GM23338 (cell line): ENCODE results near the gene RAB9B. TPM values are rescaled to one million over a fixed set of nuclear protein-coding genes. Genes with fewer than 3 reads are reported as not detected.

Source experiments
- ATAC-seq: fragments of 200-7000 bp; cut with Tn5 transposase; 3 replicates; pipeline ENCODE4 v1.9.1; 2020
- DNase-seq: peaks from one replicate; pipeline ENCODE4 v3.0.0-alpha.2; 2015; ENCODE audit warnings: low spot score
- H2AFZ ChIP-seq: fragments of 200-600 bp; sonication (generic); 2 replicates; pipeline ENCODE4 v1.8.0; 2016; ENCODE audit warnings: antibody characterized with exemption, mild to moderate bottlenecking, moderate library complexity
- H3F3A ChIP-seq: fragments of 200-600 bp; sonication (generic); replicated peaks from 2 replicates; pipeline ENCODE4 v1.8.0; 2017; ENCODE audit warnings: antibody characterized with exemption, mixed run types, low read depth
- H3K27ac ChIP-seq: fragments of 200-600 bp; sonication (generic); 2 replicates; pipeline ENCODE4 v1.6.1; 2016; ENCODE audit warnings: low read depth
- H3K27me3 ChIP-seq: fragments of 200-600 bp; sonication (generic); 2 replicates; pipeline ENCODE4 v1.8.0; 2016; ENCODE audit warnings: mild to moderate bottlenecking, mixed run types, moderate library complexity; ENCODE audit not compliant: insufficient read depth
- H3K36me3 ChIP-seq: fragments of 200-600 bp; sonication (generic); 2 replicates; pipeline ENCODE4 v1.8.0; 2016; ENCODE audit warnings: mild to moderate bottlenecking; ENCODE audit not compliant: insufficient read depth
- H3K4me1 ChIP-seq: fragments of 200-600 bp; sonication (generic); 2 replicates; pipeline ENCODE4 v1.8.0; 2016; ENCODE audit warnings: mild to moderate bottlenecking, moderate library complexity; ENCODE audit not compliant: insufficient read depth
- H3K4me2 ChIP-seq: fragments of 200-600 bp; sonication (generic); 2 replicates; pipeline ENCODE4 v1.7.1; 2017; ENCODE audit warnings: mixed run types
- H3K4me3 ChIP-seq: fragments of 200-600 bp; sonication (generic); 2 replicates; pipeline ENCODE4 v1.6.1; 2016; ENCODE audit warnings: mixed run types
- H3K79me2 ChIP-seq: fragments of 200-600 bp; sonication (generic); replicated peaks from 2 replicates; pipeline ENCODE4 v1.8.0; 2017; ENCODE audit warnings: mild to moderate bottlenecking; ENCODE audit not compliant: insufficient read depth
- H3K9me2 ChIP-seq: fragments of 200-600 bp; sonication (generic); 2 replicates; pipeline ENCODE4 v1.8.0; 2017; ENCODE audit not compliant: insufficient read depth
- H4K20me1 ChIP-seq: fragments of 200-600 bp; sonication (generic); replicated peaks from 2 replicates; pipeline ENCODE4 v1.8.0; 2017; ENCODE audit warnings: mild to moderate bottlenecking; ENCODE audit not compliant: insufficient read depth
- H3K27ac Mint-ChIP-seq: 2 replicates; pipeline ENCODE4 v1.8.0; 2020; ENCODE audit warnings: inconsistent platforms, mild to moderate bottlenecking, moderate library complexity, mixed read lengths
- H3K27me3 Mint-ChIP-seq: 3 replicates; pipeline ENCODE4 v1.8.0; 2022; ENCODE audit warnings: low read depth, mild to moderate bottlenecking, moderate library complexity, mixed read lengths, inconsistent platforms; ENCODE audit not compliant: insufficient read depth, poor library complexity
- H3K36me3 Mint-ChIP-seq: 3 replicates; pipeline ENCODE4 v1.8.0; 2021; ENCODE audit warnings: low read depth, mild to moderate bottlenecking, inconsistent platforms, moderate library complexity, mixed read lengths
- H3K4me1 Mint-ChIP-seq: 3 replicates; pipeline ENCODE4 v1.8.0; 2020; ENCODE audit warnings: mild to moderate bottlenecking, inconsistent platforms, mixed read lengths
- H3K4me3 Mint-ChIP-seq: 3 replicates; pipeline ENCODE4 v1.8.0; 2021; ENCODE audit warnings: moderate library complexity, mild to moderate bottlenecking, inconsistent platforms, mixed read lengths
- H3K9me3 Mint-ChIP-seq: 3 replicates; pipeline ENCODE4 v1.8.0; 2020; ENCODE audit warnings: moderate library complexity, mild to moderate bottlenecking, inconsistent platforms, mixed read lengths
- CREB1 ChIP-seq: fragments of 250-450 bp; sonication (Bioruptor Pico); IDR thresholded peaks from 2 replicates; pipeline ENCODE4 v1.5.0; 2020; ENCODE audit warnings: low read depth, mild to moderate bottlenecking, moderate library complexity
- EZH2 ChIP-seq: fragments of 200-600 bp; sonication (generic); IDR thresholded peaks from one replicate; pipeline ENCODE4 v1.8.0; 2017; ENCODE audit warnings: antibody characterized with exemption, mild to moderate bottlenecking, low read depth; ENCODE audit not compliant: unreplicated experiment
- EZH2phosphoT487 ChIP-seq: fragments of 200-600 bp; sonication (generic); IDR thresholded peaks from one replicate; pipeline ENCODE4 v1.8.1; 2018; ENCODE audit warnings: antibody characterized with exemption; ENCODE audit not compliant: unreplicated experiment
- JUNB ChIP-seq: IDR thresholded peaks from one replicate; pipeline ENCODE4 v1.6.1; 2016; ENCODE audit warnings: antibody characterized with exemption; ENCODE audit not compliant: unreplicated experiment
- NANOG ChIP-seq: IDR thresholded peaks from 2 replicates; pipeline ENCODE4 v1.6.1; 2016; ENCODE audit warnings: antibody characterized with exemption, borderline replicate concordance
- POLR2AphosphoS5 ChIP-seq: IDR thresholded peaks from 2 replicates; pipeline ENCODE4 v1.6.1; 2016; ENCODE audit warnings: antibody characterized with exemption, low read depth
- STAT1 ChIP-seq: IDR thresholded peaks from one replicate; pipeline ENCODE4 v1.6.1; 2016; ENCODE audit warnings: antibody characterized with exemption; ENCODE audit not compliant: unreplicated experiment
- ZNF114 ChIP-seq: fragments of 250-450 bp; sonication (Bioruptor Pico); IDR thresholded peaks from 2 replicates; pipeline ENCODE4 v1.5.0; 2020; ENCODE audit warnings: mild to moderate bottlenecking, moderate library complexity
- ZNF331 ChIP-seq: fragments of 250-450 bp; sonication (Bioruptor Pico); IDR thresholded peaks from 2 replicates; pipeline ENCODE4 v1.5.0; 2020; ENCODE audit warnings: low read depth, mild to moderate bottlenecking, moderate library complexity
- ZNF462 ChIP-seq: fragments of 250-450 bp; sonication (Bioruptor Pico); IDR thresholded peaks from 2 replicates; pipeline ENCODE4 v1.5.0; 2020; ENCODE audit warnings: mild to moderate bottlenecking, moderate library complexity
- polyA plus RNA-seq: library from polyadenylated mRNA; unstranded; fragments of >200 nt; fragmentation: Nextera tagmentation; extraction: Ambion mirVana; gene quantifications from 2 replicates; pipeline ENCODE4 v1.2.1, GENCODE V29; 2016
- total RNA-seq: library from RNA; depleted of rRNA; stranded (reverse); fragments of >200 nt; shearing (Covaris generic); gene quantifications from 2 replicates; pipeline ENCODE4 v1.2.3, GENCODE V29; 2014
- TF ChIP-seq, protein P1 (sequence below), 2 experiments: fragments of 200-600 bp in 1 of 2; sonication (generic) in 1 of 2; conservative IDR thresholded peaks; 2 replicates each; pipeline versions ENCODE4 v1.5.1 to v1.6.1; 2016 to 2017; ENCODE audit warnings: antibody characterized with exemption in 2 of 2, low read depth in 2 of 2, mild to moderate bottlenecking in 2 of 2, moderate library complexity in 1 of 2
- TF ChIP-seq, protein P2 (sequence below): IDR thresholded peaks from 2 replicates; pipeline ENCODE4 v1.6.1; 2016; ENCODE audit warnings: antibody characterized with exemption
- TF ChIP-seq, protein P3 (sequence below): IDR thresholded peaks from one replicate; pipeline ENCODE4 v1.6.1; 2018; ENCODE audit warnings: antibody characterized with exemption; ENCODE audit not compliant: unreplicated experiment

RAB9B gene
- total and polyA plus RNA-seq, 2 experiments from 2014 or later: 0.24 to 0.28 TPM

DNA sequence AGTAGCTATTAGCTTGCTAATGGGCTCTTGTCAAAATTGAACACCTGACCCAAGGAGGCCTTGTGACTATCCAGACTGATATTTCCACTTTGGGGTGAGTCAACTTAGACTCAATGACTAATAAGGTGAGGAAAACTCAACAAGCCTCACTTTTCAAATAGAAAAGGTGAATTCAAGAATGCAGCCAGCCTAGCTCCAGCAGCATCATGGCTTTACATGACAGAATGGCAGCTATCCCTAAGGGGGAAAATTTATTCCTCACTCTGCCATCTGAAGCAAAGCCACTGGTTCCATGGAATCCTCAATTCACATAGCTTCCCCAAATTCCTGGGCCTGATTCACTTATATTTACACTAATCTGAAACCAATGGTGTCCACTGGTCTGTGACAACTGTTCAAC, 29.1 kb upstream of the RAB9B start:
- H3K4me3 Mint-ChIP-seq: no peak overlapping the region
- TF ChIP-seq ZNF462 (CRISPR knock-in tag) (no peak), EZH2phosphoT487 (no peak), JUNB (no peak), ZNF331 (CRISPR knock-in tag) (no peak), POLR2AphosphoS5 (no peak), EZH2 (no peak), NANOG (no peak), ZNF114 (CRISPR knock-in tag) (no peak), CREB1 (no peak), STAT1 (no peak)
- TF ChIP-seq, protein P1, sequence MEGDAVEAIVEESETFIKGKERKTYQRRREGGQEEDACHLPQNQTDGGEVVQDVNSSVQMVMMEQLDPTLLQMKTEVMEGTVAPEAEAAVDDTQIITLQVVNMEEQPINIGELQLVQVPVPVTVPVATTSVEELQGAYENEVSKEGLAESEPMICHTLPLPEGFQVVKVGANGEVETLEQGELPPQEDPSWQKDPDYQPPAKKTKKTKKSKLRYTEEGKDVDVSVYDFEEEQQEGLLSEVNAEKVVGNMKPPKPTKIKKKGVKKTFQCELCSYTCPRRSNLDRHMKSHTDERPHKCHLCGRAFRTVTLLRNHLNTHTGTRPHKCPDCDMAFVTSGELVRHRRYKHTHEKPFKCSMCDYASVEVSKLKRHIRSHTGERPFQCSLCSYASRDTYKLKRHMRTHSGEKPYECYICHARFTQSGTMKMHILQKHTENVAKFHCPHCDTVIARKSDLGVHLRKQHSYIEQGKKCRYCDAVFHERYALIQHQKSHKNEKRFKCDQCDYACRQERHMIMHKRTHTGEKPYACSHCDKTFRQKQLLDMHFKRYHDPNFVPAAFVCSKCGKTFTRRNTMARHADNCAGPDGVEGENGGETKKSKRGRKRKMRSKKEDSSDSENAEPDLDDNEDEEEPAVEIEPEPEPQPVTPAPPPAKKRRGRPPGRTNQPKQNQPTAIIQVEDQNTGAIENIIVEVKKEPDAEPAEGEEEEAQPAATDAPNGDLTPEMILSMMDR (conservative IDR thresholded peaks at IDR 0.05; ENCODE audit: low read depth in 2 of 2): no peak
- TF ChIP-seq, protein P2, sequence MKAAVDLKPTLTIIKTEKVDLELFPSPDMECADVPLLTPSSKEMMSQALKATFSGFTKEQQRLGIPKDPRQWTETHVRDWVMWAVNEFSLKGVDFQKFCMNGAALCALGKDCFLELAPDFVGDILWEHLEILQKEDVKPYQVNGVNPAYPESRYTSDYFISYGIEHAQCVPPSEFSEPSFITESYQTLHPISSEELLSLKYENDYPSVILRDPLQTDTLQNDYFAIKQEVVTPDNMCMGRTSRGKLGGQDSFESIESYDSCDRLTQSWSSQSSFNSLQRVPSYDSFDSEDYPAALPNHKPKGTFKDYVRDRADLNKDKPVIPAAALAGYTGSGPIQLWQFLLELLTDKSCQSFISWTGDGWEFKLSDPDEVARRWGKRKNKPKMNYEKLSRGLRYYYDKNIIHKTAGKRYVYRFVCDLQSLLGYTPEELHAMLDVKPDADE: no peak
- TF ChIP-seq, protein P3, sequence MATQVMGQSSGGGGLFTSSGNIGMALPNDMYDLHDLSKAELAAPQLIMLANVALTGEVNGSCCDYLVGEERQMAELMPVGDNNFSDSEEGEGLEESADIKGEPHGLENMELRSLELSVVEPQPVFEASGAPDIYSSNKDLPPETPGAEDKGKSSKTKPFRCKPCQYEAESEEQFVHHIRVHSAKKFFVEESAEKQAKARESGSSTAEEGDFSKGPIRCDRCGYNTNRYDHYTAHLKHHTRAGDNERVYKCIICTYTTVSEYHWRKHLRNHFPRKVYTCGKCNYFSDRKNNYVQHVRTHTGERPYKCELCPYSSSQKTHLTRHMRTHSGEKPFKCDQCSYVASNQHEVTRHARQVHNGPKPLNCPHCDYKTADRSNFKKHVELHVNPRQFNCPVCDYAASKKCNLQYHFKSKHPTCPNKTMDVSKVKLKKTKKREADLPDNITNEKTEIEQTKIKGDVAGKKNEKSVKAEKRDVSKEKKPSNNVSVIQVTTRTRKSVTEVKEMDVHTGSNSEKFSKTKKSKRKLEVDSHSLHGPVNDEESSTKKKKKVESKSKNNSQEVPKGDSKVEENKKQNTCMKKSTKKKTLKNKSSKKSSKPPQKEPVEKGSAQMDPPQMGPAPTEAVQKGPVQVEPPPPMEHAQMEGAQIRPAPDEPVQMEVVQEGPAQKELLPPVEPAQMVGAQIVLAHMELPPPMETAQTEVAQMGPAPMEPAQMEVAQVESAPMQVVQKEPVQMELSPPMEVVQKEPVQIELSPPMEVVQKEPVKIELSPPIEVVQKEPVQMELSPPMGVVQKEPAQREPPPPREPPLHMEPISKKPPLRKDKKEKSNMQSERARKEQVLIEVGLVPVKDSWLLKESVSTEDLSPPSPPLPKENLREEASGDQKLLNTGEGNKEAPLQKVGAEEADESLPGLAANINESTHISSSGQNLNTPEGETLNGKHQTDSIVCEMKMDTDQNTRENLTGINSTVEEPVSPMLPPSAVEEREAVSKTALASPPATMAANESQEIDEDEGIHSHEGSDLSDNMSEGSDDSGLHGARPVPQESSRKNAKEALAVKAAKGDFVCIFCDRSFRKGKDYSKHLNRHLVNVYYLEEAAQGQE: no peak
- H3K9me3 Mint-ChIP-seq: no peaks in the 10 kb centered on the region
- H3K4me1 Mint-ChIP-seq: no peaks in the 10 kb centered on the region
- Histone ChIP-seq H3K27ac (no peak overlapping the region), H3K4me1 (no peaks in the 10 kb centered on the region), H3F3A (no peaks in the 10 kb centered on the region), H3K36me3 (no peaks in the 10 kb centered on the region), H3K4me3 (no peak overlapping the region), H4K20me1 (no peaks in the 10 kb centered on the region), H3K27me3 (no peaks in the 10 kb centered on the region), H3K4me2 (no peak overlapping the region), H3K9me2 (no peaks in the 10 kb centered on the region), H2AFZ (no peak overlapping the region), H3K79me2 (no peaks in the 10 kb centered on the region)
- no peak overlapping the region for H3K27ac Mint-ChIP-seq
- no peaks in the 10 kb centered on the region for H3K36me3 Mint-ChIP-seq
- no peak for DNase-seq
- H3K27me3 Mint-ChIP-seq: no peaks in the 10 kb centered on the region
- ATAC-seq: no peak
